H9 (cell line): ENCODE measurements around the gene C10orf71. TPM values are rescaled to one million over a fixed set of nuclear protein-coding genes. Genes with fewer than 3 reads are reported as not detected.

ENCODE experiments used
- DNase-seq: peaks from one replicate; pipeline ENCODE4 v3.0.0-alpha.2; 2017
- H2AFZ ChIP-seq: one replicate; pipeline ENCODE4 v1.6.1; 2013; ENCODE audit warnings: mild to moderate bottlenecking, low read length, control low read depth, moderate library complexity
- H2AK5ac ChIP-seq: 2 replicates; pipeline ENCODE4 v1.6.1; 2013; ENCODE audit warnings: low read length, control low read depth, mixed read lengths; ENCODE audit not compliant: insufficient read length
- H2BK120ac ChIP-seq: one replicate; pipeline ENCODE4 v1.6.1; 2013; ENCODE audit warnings: low read depth, mild to moderate bottlenecking, low read length, control low read depth, inconsistent platforms; ENCODE audit not compliant: poor library complexity, severe bottlenecking
- H2BK12ac ChIP-seq: 2 replicates; pipeline ENCODE4 v1.6.1; 2013; ENCODE audit warnings: low read length, control low read depth, mixed read lengths, low read depth; ENCODE audit not compliant: insufficient read length
- H2BK15ac ChIP-seq: 2 replicates; pipeline ENCODE4 v1.6.1; 2013; ENCODE audit warnings: low read depth, low read length, control low read depth
- H2BK20ac ChIP-seq: one replicate; pipeline ENCODE4 v1.6.1; 2013; ENCODE audit warnings: low read depth, mild to moderate bottlenecking, low read length, control low read depth, inconsistent platforms; ENCODE audit not compliant: poor library complexity, severe bottlenecking
- H2BK5ac ChIP-seq: 2 replicates; pipeline ENCODE4 v1.6.1; 2013; ENCODE audit warnings: low read length, control low read depth, mixed read lengths; ENCODE audit not compliant: insufficient read length
- H3K14ac ChIP-seq: 2 replicates; pipeline ENCODE4 v1.6.1; 2013; ENCODE audit warnings: low read length, control low read depth; ENCODE audit not compliant: insufficient read depth
- H3K18ac ChIP-seq: 2 replicates; pipeline ENCODE4 v1.6.1; 2013; ENCODE audit warnings: low read depth, mild to moderate bottlenecking, mixed read lengths, low read length, control low read depth; ENCODE audit not compliant: insufficient read length
- H3K23ac ChIP-seq: 2 replicates; pipeline ENCODE4 v1.6.1; 2013; ENCODE audit warnings: low read length, control low read depth, mixed read lengths, low read depth; ENCODE audit not compliant: insufficient read length
- H3K23me2 ChIP-seq: 2 replicates; pipeline ENCODE4 v1.6.1; 2013; ENCODE audit warnings: low read depth, mild to moderate bottlenecking, mixed read lengths, low read length, control low read depth; ENCODE audit not compliant: insufficient read length, poor library complexity, severe bottlenecking
- H3K27ac ChIP-seq: 2 replicates; pipeline ENCODE4 v1.5.1; 2013; ENCODE audit warnings: low read length, control low read depth, mixed read lengths, low read depth; ENCODE audit not compliant: insufficient read length
- H3K27me3 ChIP-seq: 2 replicates; pipeline ENCODE4 v1.6.1; 2013; ENCODE audit warnings: low read length, control low read depth, inconsistent platforms; ENCODE audit not compliant: insufficient read depth
- H3K4ac ChIP-seq: 2 replicates; pipeline ENCODE4 v1.6.1; 2013; ENCODE audit warnings: low read depth, mild to moderate bottlenecking, control low read depth, inconsistent platforms, low read length, moderate library complexity
- H3K4me1 ChIP-seq: 2 replicates; pipeline ENCODE4 v1.6.1; 2013; ENCODE audit warnings: low read length, control low read depth, inconsistent platforms; ENCODE audit not compliant: insufficient read depth
- H3K4me2 ChIP-seq: 2 replicates; pipeline ENCODE4 v1.6.1; 2013; ENCODE audit warnings: low read length, control low read depth, mixed read lengths; ENCODE audit not compliant: insufficient read length, insufficient read depth
- H3K56ac ChIP-seq: 2 replicates; pipeline ENCODE4 v1.6.1; 2013; ENCODE audit warnings: low read depth, mild to moderate bottlenecking, mixed read lengths, low read length, control low read depth; ENCODE audit not compliant: insufficient read length
- H3K79me1 ChIP-seq: 2 replicates; pipeline ENCODE4 v1.6.1; 2013; ENCODE audit warnings: low read depth, mild to moderate bottlenecking, moderate library complexity, low read length, control low read depth, inconsistent platforms; ENCODE audit not compliant: insufficient read depth, poor library complexity, severe bottlenecking
- H3K79me2 ChIP-seq: 2 replicates; pipeline ENCODE4 v1.6.1; 2013; ENCODE audit warnings: low read length, control low read depth, inconsistent platforms; ENCODE audit not compliant: insufficient read depth
- H3K9ac ChIP-seq: 2 replicates; pipeline ENCODE4 v1.6.1; 2013; ENCODE audit warnings: low read length, control low read depth, mixed read lengths; ENCODE audit not compliant: insufficient read length; ENCODE audit errors: extremely low read depth
- H3K9me3 ChIP-seq: one replicate; pipeline ENCODE4 v1.6.1; 2013; ENCODE audit warnings: low read depth, low read length, inconsistent platforms; ENCODE audit not compliant: control insufficient read depth
- H3T11ph ChIP-seq: one replicate; pipeline ENCODE4 v1.6.1; 2013; ENCODE audit warnings: mild to moderate bottlenecking, low read length, control low read depth, inconsistent platforms
- H4K20me1 ChIP-seq: one replicate; pipeline ENCODE4 v1.6.1; 2013; ENCODE audit not compliant: control insufficient read depth, insufficient read length, insufficient read depth
- H4K5ac ChIP-seq: 2 replicates; pipeline ENCODE4 v1.6.1; 2013; ENCODE audit warnings: low read depth, mild to moderate bottlenecking, mixed read lengths, low read length, control low read depth; ENCODE audit not compliant: insufficient read length
- H4K8ac ChIP-seq: replicated peaks from 2 replicates; pipeline ENCODE4 v1.6.1; 2013; ENCODE audit warnings: low read length, control low read depth, mixed read lengths, low read depth; ENCODE audit not compliant: insufficient read length
- H4K91ac ChIP-seq: 2 replicates; pipeline ENCODE4 v1.6.1; 2013; ENCODE audit warnings: low read depth, mild to moderate bottlenecking, moderate library complexity, mixed read lengths, low read length, control low read depth; ENCODE audit not compliant: insufficient read length
- H3K27ac Mint-ChIP-seq, 3 experiments: 2 replicates in 2 of 3; 3 replicates in 1 of 3; pipeline ENCODE4 v1.8.0; 2020 to 2021; ENCODE audit warnings: mixed read lengths in 3 of 3, mild to moderate bottlenecking in 1 of 3, moderate library complexity in 1 of 3
- H3K27me3 Mint-ChIP-seq: 2 replicates; pipeline ENCODE4 v1.8.0; 2021; ENCODE audit warnings: low read depth, mild to moderate bottlenecking, moderate library complexity, mixed read lengths
- H3K36me3 Mint-ChIP-seq, 3 experiments: 2 replicates in 2 of 3; 3 replicates in 1 of 3; pipeline ENCODE4 v1.8.0; 2020 to 2021; ENCODE audit warnings: low read depth in 3 of 3, mixed read lengths in 3 of 3; ENCODE audit not compliant: insufficient read depth in 1 of 3
- H3K4me1 Mint-ChIP-seq, 2 experiments: 2 replicates each; pipeline ENCODE4 v1.8.0; 2020; ENCODE audit warnings: mixed read lengths in 2 of 2
- H3K4me3 Mint-ChIP-seq, 2 experiments: 2 replicates in 1 of 2; 3 replicates in 1 of 2; pipeline ENCODE4 v1.8.0; 2020 to 2021; ENCODE audit warnings: mild to moderate bottlenecking in 2 of 2, mixed read lengths in 2 of 2, moderate library complexity in 1 of 2
- H3K9me3 Mint-ChIP-seq, 2 experiments: 2 replicates in 1 of 2; 3 replicates in 1 of 2; pipeline ENCODE4 v1.8.0; 2020; ENCODE audit warnings: mild to moderate bottlenecking in 2 of 2, mixed read lengths in 2 of 2, moderate library complexity in 1 of 2
- WGBS: extraction: QIAGEN DNeasy Blood & Tissue Kit; methylation state at CpG from one replicate; pipeline ENCODE4 v1.1.7; 2013; ENCODE audit warnings: missing lambda C conversion rate, low lambda C conversion rate, mixed read lengths; ENCODE audit not compliant: insufficient read length; ENCODE audit errors: extremely low coverage; 5-methylcytosine and 5-hydroxymethylcytosine counted together
- total RNA-seq: library from RNA; stranded (reverse); gene quantifications from 2 replicates; pipeline ENCODE4 v1.2.1, GENCODE V29; 2021
- TF ChIP-seq, protein P1 (sequence below): fragments of 200-600 bp; sonication (generic); conservative IDR thresholded peaks from 3 replicates; pipeline ENCODE4 v1.8.0; 2021; ENCODE audit warnings: antibody characterized with exemption, mild to moderate bottlenecking

The C10orf71 gene
- total RNA-seq, 1 experiment from 2014 or later = not detected

DNA sequence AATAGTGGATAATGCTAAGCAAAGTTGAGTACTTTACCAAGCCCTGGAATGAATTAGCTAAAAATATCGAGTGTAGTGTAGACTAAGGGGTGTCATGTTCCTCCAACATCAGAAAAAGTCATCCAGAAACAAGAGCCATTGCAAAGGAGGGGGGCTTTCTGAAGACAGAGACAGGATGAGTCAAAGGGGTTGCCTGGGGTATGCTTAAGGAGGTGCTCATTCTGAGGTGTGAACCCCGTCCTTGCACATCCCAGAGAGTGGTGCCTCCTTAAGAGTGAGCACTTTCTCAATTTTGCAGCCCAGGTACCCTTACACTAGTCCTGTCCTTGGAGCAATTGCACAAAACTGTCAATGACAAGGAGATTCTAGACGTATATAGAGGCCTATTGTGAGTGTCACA lies 43.1 kb upstream of the C10orf71 start:
- Histone ChIP-seq H2BK15ac (no peak overlapping the region), H3K23ac (no peak overlapping the region), H3K4me2 (no peak overlapping the region), H3K79me1 (no peaks in the 10 kb centered on the region), H3K9ac (no peak overlapping the region), H2BK120ac (no peak overlapping the region), H3K27ac (no peak overlapping the region), H4K5ac (no peak overlapping the region), H2AFZ (no peak overlapping the region), H3K79me2 (no peaks in the 10 kb centered on the region), H4K91ac (no peak overlapping the region), H2BK5ac (no peak overlapping the region), H2BK20ac (no peak overlapping the region), H3K27me3 (no peaks in the 10 kb centered on the region), H3K18ac (no peak overlapping the region), H3K4ac (no peak overlapping the region), H4K20me1 (peaks cover 2% of the 10 kb centered on the region), H3T11ph (no peak overlapping the region), H3K23me2 (no peaks in the 10 kb centered on the region), H4K8ac (no peak overlapping the region), H3K4me1 (no peaks in the 10 kb centered on the region), H2AK5ac (no peak overlapping the region), H2BK12ac (no peak overlapping the region), H3K9me3 (no peaks in the 10 kb centered on the region), H3K14ac (no peak overlapping the region), H3K56ac (no peak overlapping the region)
- Mint-ChIP-seq H3K36me3 (no peaks in the 10 kb centered on the region), H3K9me3 (peaks cover 3% of the 10 kb centered on the region in 2 experiments; a peak in 2 of 5 replicates), H3K4me3 (no peak overlapping the region; a peak in 1 of 5 replicates), H3K4me1 (no peaks in the 10 kb centered on the region), H3K27ac (no peak overlapping the region), H3K27me3 (peaks cover 21% of the 10 kb centered on the region)
- WGBS = no CpG with 5 or more reads among the region's 3 CpGs
- TF ChIP-seq, protein P1, sequence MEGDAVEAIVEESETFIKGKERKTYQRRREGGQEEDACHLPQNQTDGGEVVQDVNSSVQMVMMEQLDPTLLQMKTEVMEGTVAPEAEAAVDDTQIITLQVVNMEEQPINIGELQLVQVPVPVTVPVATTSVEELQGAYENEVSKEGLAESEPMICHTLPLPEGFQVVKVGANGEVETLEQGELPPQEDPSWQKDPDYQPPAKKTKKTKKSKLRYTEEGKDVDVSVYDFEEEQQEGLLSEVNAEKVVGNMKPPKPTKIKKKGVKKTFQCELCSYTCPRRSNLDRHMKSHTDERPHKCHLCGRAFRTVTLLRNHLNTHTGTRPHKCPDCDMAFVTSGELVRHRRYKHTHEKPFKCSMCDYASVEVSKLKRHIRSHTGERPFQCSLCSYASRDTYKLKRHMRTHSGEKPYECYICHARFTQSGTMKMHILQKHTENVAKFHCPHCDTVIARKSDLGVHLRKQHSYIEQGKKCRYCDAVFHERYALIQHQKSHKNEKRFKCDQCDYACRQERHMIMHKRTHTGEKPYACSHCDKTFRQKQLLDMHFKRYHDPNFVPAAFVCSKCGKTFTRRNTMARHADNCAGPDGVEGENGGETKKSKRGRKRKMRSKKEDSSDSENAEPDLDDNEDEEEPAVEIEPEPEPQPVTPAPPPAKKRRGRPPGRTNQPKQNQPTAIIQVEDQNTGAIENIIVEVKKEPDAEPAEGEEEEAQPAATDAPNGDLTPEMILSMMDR = no peak
- DNase-seq = no peak
